A549 (cell line): ENCODE measurements around the gene CDK18. TPM values are rescaled to one million over a fixed set of nuclear protein-coding genes. Genes with fewer than 3 reads are reported as not detected.

Experiments
- ATAC-seq, 2 experiments: fragments of 200-7000 bp in 1 of 2; fragments of >200 bp in 1 of 2; cut with Nextera tagmentation in 1 of 2; cut with Tn5 transposase in 1 of 2; 3 replicates each; pipeline versions ENCODE4 v1.8.0 to v1.9.1; 2018 to 2020; ENCODE audit warnings: mild to moderate bottlenecking in 1 of 2, moderate library complexity in 1 of 2
- CTCF ChIA-PET: fragments of 300-600 bp; sonication (Branson Sonifier 250); formaldehyde crosslinking; extraction: SDS; loops from one replicate; lab custom pipeline; 2021; ENCODE audit warnings: antibody characterized with exemption, inconsistent platforms; lab: Yijun Ruan, JAX
- POLR2A ChIA-PET: fragments of 350-600 bp; formaldehyde crosslinking; extraction: SDS; loops from one replicate; lab custom pipeline; 2021; ENCODE audit warnings: antibody characterized with exemption, inconsistent platforms; lab: Yijun Ruan, JAX
- DNase-seq, 2 experiments: peaks; one replicate each; pipeline versions ENCODE4 v3.0.0 to v3.0.0-alpha.2; 2011 to 2016; ENCODE audit warnings: low read depth in 1 of 2, low spot score in 1 of 2
- FAIRE-seq: peaks from 2 replicates; lab custom pipeline; 2011; peaks lifted over from hg19 to GRCh38; lab: Jason Lieb, UNC
- H3K27ac ChIP-seq, 2 experiments: fragments of >200 bp; sonication (Bioruptor Twin); formaldehyde crosslinking; 3 replicates each; pipeline ENCODE4 v1.5.1; 2016 to 2017
- H3K4me1 ChIP-seq: fragments of >200 bp; sonication (Bioruptor Twin); formaldehyde crosslinking; 3 replicates; pipeline ENCODE4 v1.6.1; 2016
- H3K4me2 ChIP-seq: fragments of >200 bp; sonication (Bioruptor Twin); formaldehyde crosslinking; 3 replicates; pipeline ENCODE4 v1.6.1; 2016
- H3K4me3 ChIP-seq: fragments of >200 bp; sonication (Bioruptor Twin); formaldehyde crosslinking; 3 replicates; pipeline ENCODE4 v1.5.1; 2016
- H3K9me3 ChIP-seq: fragments of >200 bp; sonication (Bioruptor Twin); formaldehyde crosslinking; 3 replicates; pipeline ENCODE4 v1.6.1; 2016
- BHLHE40 ChIP-seq: IDR thresholded peaks from 2 replicates; pipeline ENCODE4 v1.6.1; 2012; ENCODE audit warnings: low read depth, low read length, inconsistent platforms
- CBX2 ChIP-seq: fragments of 200-600 bp; sonication (generic); IDR thresholded peaks from 2 replicates; pipeline ENCODE4 v1.6.1; 2016; ENCODE audit warnings: low read depth, mild to moderate bottlenecking, borderline replicate concordance
- CEBPB ChIP-seq, 2 experiments: fragments of >200 bp in 1 of 2; sonication (Bioruptor Twin) in 1 of 2; formaldehyde crosslinking in 1 of 2; IDR thresholded peaks; 2 replicates each; pipeline ENCODE4 v1.6.1; 2012 to 2016
- EHF ChIP-seq: fragments of 250-450 bp; sonication (Bioruptor Pico); IDR thresholded peaks from 2 replicates; pipeline ENCODE4 v1.5.0; 2020; ENCODE audit warnings: mild to moderate bottlenecking
- EP300 ChIP-seq, 2 experiments: fragments of >200 bp; sonication (Bioruptor Twin); formaldehyde crosslinking; IDR thresholded peaks; 2 replicates in 1 of 2; 3 replicates in 1 of 2; pipeline ENCODE4 v1.6.1; 2016 to 2017
- ESRRA ChIP-seq: fragments of 150-350 bp; IDR thresholded peaks from 2 replicates; pipeline ENCODE4 v1.6.1; 2014; ENCODE audit warnings: mild to moderate bottlenecking, low read length, borderline replicate concordance
- GATA3 ChIP-seq: IDR thresholded peaks from 2 replicates; pipeline ENCODE4 v1.6.1; 2012; ENCODE audit warnings: borderline replicate concordance
- HOXA7 ChIP-seq: fragments of 250-450 bp; sonication (Bioruptor Pico); IDR thresholded peaks from 2 replicates; pipeline ENCODE4 v1.5.0; 2020; ENCODE audit warnings: mild to moderate bottlenecking, moderate library complexity
- HOXB13 ChIP-seq: fragments of 250-450 bp; sonication (Bioruptor Pico); IDR thresholded peaks from 2 replicates; pipeline ENCODE4 v1.5.0; 2020; ENCODE audit warnings: low read depth, mild to moderate bottlenecking, moderate library complexity
- KDM5A ChIP-seq: fragments of 200-600 bp; sonication (generic); IDR thresholded peaks from 2 replicates; pipeline ENCODE4 v1.6.1; 2016; ENCODE audit warnings: antibody characterized with exemption, mild to moderate bottlenecking
- MAFK ChIP-seq: fragments of 450-650 bp; IDR thresholded peaks from 2 replicates; pipeline ENCODE4 v1.6.1; 2014; ENCODE audit not compliant: partially characterized antibody
- NR3C1 ChIP-seq: fragments of >200 bp; sonication (Bioruptor Twin); formaldehyde crosslinking; IDR thresholded peaks from 3 replicates; pipeline ENCODE4 v1.6.1; 2017
- PHF8 ChIP-seq: fragments of 200-600 bp; sonication (generic); IDR thresholded peaks from 2 replicates; pipeline ENCODE4 v1.6.1; 2016; ENCODE audit warnings: low read depth, mild to moderate bottlenecking, antibody characterized with exemption, moderate library complexity, borderline replicate concordance
- POLR2A ChIP-seq: IDR thresholded peaks from 2 replicates; pipeline ENCODE4 v1.6.1; 2012; ENCODE audit warnings: mild to moderate bottlenecking, low read length
- ZC3H11A ChIP-seq: fragments of 450-650 bp; IDR thresholded peaks from 2 replicates; pipeline ENCODE4 v1.6.1; 2014; ENCODE audit warnings: antibody characterized with exemption, mild to moderate bottlenecking
- WGBS: methylation state at CpG from one replicate; pipeline ENCODE4 v1.1.6; 2017; ENCODE audit errors: missing lambda C conversion rate; 5-methylcytosine and 5-hydroxymethylcytosine counted together
- polyA plus RNA-seq, 4 experiments: library from polyadenylated mRNA; depleted of rRNA in 3 of 4; stranded (reverse); fragments of >200 nt; fragmentation: RNase III in 1 of 4; extraction: RNeasy Plus Mini Kit Qiagen cat#74134 plus additional on column Dnase treatment in 1 of 4; gene quantifications; 2 replicates in 3 of 4; 3 replicates in 1 of 4; pipeline ENCODE4 v1.2.3, GENCODE V29; 2011 to 2017
- TF ChIP-seq, protein P1 (sequence below): fragments of 200-600 bp; sonication (generic); IDR thresholded peaks from 2 replicates; pipeline ENCODE4 v1.6.1; 2016; ENCODE audit warnings: antibody characterized with exemption, mild to moderate bottlenecking, moderate library complexity
- TF ChIP-seq, protein P2 (sequence below): IDR thresholded peaks from 2 replicates; pipeline ENCODE4 v1.6.1; 2012; ENCODE audit warnings: low read depth, borderline replicate concordance
- TF ChIP-seq, protein P3 (sequence below): fragments of 450-650 bp; IDR thresholded peaks from 2 replicates; pipeline ENCODE4 v1.6.1; 2014; ENCODE audit warnings: antibody characterized with exemption
- TF ChIP-seq, protein P4 (sequence below): fragments of >200 bp; sonication (Bioruptor Twin); formaldehyde crosslinking; IDR thresholded peaks from 3 replicates; pipeline ENCODE4 v1.5.1; 2016
- TF ChIP-seq, protein P5 (sequence below): fragments of 250-450 bp; sonication (Bioruptor Pico); IDR thresholded peaks from 2 replicates; pipeline ENCODE4 v1.5.0; 2020; ENCODE audit warnings: low read depth, mild to moderate bottlenecking, moderate library complexity
- TF ChIP-seq, protein P6 (sequence below): fragments of >200 bp; sonication (Bioruptor Twin); formaldehyde crosslinking; IDR thresholded peaks from 2 replicates; pipeline ENCODE4 v1.6.1; 2016
- TF ChIP-seq, protein P7 (sequence below): fragments of >200 bp; sonication (Bioruptor Twin); formaldehyde crosslinking; IDR thresholded peaks from 3 replicates; pipeline ENCODE4 v1.6.1; 2016
- TF ChIP-seq, protein P8 (sequence below): fragments of 250-450 bp; sonication (Bioruptor Pico); IDR thresholded peaks from 2 replicates; pipeline ENCODE4 v1.5.0; 2021; ENCODE audit warnings: mild to moderate bottlenecking, moderate library complexity, borderline replicate concordance

Gene CDK18
- polyA plus RNA-seq, 2 of the 4 experiments (the other 2 are of a cell fraction), result 0.75 to 2.0 TPM

DNA sequence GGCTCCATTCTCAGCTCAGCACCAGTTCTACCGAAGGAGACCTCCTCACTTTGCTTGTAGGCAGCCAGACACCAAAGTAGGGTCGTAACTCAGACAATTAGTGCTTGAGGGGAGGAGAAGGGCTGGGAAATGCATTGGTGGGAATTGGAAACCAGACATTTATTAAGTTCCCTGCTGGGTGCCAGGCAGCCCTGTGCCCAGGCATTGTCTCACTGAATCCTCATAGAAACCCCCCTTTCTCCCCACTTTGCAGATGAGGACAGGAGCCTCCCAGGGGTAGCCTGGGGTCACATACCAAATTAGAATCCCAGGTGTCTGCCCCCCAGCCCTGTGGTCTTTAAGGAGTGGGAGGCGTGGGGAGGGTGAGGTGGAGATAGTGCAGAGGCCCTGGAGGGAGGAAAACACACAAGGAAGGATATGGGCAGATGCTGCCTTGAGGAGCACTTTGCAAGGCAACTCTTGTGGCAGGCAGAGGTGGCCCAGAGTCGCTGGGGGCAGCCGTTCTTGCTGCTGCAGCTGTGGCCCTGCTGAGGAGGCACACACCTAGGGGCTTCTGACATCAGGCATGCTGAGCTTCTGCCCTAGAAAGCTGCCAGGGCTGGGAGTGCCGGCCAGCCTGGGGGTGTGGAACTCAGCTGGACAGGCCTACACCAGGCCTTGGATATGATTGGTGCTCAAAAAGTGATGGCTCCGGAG is 29.4 kb downstream of the CDK18 start:
- TF ChIP-seq, protein P1, sequence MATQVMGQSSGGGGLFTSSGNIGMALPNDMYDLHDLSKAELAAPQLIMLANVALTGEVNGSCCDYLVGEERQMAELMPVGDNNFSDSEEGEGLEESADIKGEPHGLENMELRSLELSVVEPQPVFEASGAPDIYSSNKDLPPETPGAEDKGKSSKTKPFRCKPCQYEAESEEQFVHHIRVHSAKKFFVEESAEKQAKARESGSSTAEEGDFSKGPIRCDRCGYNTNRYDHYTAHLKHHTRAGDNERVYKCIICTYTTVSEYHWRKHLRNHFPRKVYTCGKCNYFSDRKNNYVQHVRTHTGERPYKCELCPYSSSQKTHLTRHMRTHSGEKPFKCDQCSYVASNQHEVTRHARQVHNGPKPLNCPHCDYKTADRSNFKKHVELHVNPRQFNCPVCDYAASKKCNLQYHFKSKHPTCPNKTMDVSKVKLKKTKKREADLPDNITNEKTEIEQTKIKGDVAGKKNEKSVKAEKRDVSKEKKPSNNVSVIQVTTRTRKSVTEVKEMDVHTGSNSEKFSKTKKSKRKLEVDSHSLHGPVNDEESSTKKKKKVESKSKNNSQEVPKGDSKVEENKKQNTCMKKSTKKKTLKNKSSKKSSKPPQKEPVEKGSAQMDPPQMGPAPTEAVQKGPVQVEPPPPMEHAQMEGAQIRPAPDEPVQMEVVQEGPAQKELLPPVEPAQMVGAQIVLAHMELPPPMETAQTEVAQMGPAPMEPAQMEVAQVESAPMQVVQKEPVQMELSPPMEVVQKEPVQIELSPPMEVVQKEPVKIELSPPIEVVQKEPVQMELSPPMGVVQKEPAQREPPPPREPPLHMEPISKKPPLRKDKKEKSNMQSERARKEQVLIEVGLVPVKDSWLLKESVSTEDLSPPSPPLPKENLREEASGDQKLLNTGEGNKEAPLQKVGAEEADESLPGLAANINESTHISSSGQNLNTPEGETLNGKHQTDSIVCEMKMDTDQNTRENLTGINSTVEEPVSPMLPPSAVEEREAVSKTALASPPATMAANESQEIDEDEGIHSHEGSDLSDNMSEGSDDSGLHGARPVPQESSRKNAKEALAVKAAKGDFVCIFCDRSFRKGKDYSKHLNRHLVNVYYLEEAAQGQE, result no peak
- TF ChIP-seq, protein P2, sequence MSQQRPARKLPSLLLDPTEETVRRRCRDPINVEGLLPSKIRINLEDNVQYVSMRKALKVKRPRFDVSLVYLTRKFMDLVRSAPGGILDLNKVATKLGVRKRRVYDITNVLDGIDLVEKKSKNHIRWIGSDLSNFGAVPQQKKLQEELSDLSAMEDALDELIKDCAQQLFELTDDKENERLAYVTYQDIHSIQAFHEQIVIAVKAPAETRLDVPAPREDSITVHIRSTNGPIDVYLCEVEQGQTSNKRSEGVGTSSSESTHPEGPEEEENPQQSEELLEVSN, result no peak
- TF ChIP-seq HOXB13 (no peak), POLR2A (no peak), CBX2 (no peak), EHF (CRISPR knock-in tag) (no peak), ZC3H11A (no peak), NR3C1 (no peak), KDM5A (no peak), EP300 (IDR thresholded peaks at IDR 0.05) (no peak), ESRRA (no peak)
- TF ChIP-seq, protein P3, sequence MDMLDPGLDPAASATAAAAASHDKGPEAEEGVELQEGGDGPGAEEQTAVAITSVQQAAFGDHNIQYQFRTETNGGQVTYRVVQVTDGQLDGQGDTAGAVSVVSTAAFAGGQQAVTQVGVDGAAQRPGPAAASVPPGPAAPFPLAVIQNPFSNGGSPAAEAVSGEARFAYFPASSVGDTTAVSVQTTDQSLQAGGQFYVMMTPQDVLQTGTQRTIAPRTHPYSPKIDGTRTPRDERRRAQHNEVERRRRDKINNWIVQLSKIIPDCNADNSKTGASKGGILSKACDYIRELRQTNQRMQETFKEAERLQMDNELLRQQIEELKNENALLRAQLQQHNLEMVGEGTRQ, result no peak
- TF ChIP-seq, protein P4, sequence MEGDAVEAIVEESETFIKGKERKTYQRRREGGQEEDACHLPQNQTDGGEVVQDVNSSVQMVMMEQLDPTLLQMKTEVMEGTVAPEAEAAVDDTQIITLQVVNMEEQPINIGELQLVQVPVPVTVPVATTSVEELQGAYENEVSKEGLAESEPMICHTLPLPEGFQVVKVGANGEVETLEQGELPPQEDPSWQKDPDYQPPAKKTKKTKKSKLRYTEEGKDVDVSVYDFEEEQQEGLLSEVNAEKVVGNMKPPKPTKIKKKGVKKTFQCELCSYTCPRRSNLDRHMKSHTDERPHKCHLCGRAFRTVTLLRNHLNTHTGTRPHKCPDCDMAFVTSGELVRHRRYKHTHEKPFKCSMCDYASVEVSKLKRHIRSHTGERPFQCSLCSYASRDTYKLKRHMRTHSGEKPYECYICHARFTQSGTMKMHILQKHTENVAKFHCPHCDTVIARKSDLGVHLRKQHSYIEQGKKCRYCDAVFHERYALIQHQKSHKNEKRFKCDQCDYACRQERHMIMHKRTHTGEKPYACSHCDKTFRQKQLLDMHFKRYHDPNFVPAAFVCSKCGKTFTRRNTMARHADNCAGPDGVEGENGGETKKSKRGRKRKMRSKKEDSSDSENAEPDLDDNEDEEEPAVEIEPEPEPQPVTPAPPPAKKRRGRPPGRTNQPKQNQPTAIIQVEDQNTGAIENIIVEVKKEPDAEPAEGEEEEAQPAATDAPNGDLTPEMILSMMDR, result no peak
- TF ChIP-seq, protein P5, sequence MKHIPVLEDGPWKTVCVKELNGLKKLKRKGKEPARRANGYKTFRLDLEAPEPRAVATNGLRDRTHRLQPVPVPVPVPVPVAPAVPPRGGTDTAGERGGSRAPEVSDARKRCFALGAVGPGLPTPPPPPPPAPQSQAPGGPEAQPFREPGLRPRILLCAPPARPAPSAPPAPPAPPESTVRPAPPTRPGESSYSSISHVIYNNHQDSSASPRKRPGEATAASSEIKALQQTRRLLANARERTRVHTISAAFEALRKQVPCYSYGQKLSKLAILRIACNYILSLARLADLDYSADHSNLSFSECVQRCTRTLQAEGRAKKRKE, result no peak
- DNase-seq (no peak), FAIRE-seq (no peak), ATAC-seq (no peak)
- Histone ChIP-seq H3K4me1 (peaks cover 7% of the 10 kb centered on the region; the same call in 1 of the 3 replicates), H3K9me3 (no peaks in the 10 kb centered on the region), H3K27ac (no peak overlapping the region), H3K4me3 (no peak overlapping the region), H3K4me2 (no peak overlapping the region)
- WGBS, result 79% methylated on average over 7 of the region's 7 CpGs
- ChIA-PET POLR2A (no interaction called here), CTCF (interaction anchor here (0.6 to 9.0 kb wide), 13 partner anchors 10 to 335 kb away, joined by 3 to 154 read pairs (median 4); partner anchors contain the start of gene ELK4)

DNA sequence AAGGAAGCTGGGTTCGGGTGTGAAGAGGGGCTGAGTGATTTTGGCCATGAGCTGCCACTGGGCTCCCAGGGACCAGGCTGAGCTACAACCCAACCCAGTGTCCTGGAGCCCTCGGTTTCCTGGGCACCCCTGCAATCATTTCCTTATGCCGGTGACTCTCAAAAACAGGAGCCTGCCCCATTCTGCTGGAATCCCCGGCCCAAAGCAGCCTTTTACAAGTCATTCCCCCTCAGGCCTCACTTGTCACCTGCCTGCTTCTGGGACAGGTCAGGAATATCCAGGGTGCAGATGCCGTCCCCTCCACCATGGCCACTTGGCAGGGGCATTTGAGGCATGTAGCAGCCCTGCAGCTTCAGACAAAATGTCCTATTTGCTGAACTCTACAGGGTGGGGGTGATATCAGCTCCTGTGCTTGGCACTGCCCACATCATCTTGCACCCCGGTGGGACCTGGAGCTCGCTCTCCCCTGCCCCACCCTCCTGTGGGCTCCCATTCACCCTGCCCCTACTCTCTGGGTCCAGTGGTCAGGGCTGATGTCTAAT is 30.0 kb downstream of the CDK18 start:
- no peak overlapping the region for H3K4me2 ChIP-seq
- ChIA-PET CTCF (interaction anchor here (0.6 to 9.0 kb wide), 11 partner anchors 8 to 336 kb away, joined by 3 to 154 read pairs (median 4); partner anchors contain the start of gene ELK4), POLR2A (no interaction called here)
- H3K4me3 ChIP-seq, result no peak overlapping the region
- 75% methylated on average over 7 of the region's 7 CpGs for WGBS
- DNase-seq (no peak), FAIRE-seq (no peak), ATAC-seq (no peak)
- no peak overlapping the region for H3K27ac ChIP-seq
- peaks cover 7% of the 10 kb centered on the region; the same call in 1 of the 3 replicates for H3K4me1 ChIP-seq
- H3K9me3 ChIP-seq, result no peaks in the 10 kb centered on the region
- TF ChIP-seq, protein P2, result no peak
- TF ChIP-seq MAFK, result no peak
- TF ChIP-seq, protein P6, sequence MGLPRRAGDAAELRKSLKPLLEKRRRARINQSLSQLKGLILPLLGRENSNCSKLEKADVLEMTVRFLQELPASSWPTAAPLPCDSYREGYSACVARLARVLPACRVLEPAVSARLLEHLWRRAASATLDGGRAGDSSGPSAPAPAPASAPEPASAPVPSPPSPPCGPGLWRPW, result no peak
- TF ChIP-seq GATA3, result no peak
- TF ChIP-seq, protein P7, sequence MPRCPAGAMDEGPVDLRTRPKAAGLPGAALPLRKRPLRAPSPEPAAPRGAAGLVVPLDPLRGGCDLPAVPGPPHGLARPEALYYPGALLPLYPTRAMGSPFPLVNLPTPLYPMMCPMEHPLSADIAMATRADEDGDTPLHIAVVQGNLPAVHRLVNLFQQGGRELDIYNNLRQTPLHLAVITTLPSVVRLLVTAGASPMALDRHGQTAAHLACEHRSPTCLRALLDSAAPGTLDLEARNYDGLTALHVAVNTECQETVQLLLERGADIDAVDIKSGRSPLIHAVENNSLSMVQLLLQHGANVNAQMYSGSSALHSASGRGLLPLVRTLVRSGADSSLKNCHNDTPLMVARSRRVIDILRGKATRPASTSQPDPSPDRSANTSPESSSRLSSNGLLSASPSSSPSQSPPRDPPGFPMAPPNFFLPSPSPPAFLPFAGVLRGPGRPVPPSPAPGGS, result no peak
- no peak for TF ChIP-seq CEBPB (IDR thresholded peaks at IDR 0.05)
- TF ChIP-seq HOXA7 (CRISPR knock-in tag), result no peak
- TF ChIP-seq BHLHE40, result no peak
- no peak for TF ChIP-seq NR3C1
- TF ChIP-seq, protein P8, sequence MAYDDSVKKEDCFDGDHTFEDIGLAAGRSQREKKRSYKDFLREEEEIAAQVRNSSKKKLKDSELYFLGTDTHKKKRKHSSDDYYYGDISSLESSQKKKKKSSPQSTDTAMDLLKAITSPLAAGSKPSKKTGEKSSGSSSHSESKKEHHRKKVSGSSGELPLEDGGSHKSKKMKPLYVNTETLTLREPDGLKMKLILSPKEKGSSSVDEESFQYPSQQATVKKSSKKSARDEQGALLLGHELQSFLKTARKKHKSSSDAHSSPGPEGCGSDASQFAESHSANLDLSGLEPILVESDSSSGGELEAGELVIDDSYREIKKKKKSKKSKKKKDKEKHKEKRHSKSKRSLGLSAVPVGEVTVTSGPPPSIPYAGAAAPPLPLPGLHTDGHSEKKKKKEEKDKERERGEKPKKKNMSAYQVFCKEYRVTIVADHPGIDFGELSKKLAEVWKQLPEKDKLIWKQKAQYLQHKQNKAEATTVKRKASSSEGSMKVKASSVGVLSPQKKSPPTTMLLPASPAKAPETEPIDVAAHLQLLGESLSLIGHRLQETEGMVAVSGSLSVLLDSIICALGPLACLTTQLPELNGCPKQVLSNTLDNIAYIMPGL (CRISPR knock-in tag), result no peak
- TF ChIP-seq PHF8, result no peak
- TF ChIP-seq EP300 (IDR thresholded peaks at IDR 0.05), result no peak
